Measurements from ENCODE around the gene ELP5.

DNA sequence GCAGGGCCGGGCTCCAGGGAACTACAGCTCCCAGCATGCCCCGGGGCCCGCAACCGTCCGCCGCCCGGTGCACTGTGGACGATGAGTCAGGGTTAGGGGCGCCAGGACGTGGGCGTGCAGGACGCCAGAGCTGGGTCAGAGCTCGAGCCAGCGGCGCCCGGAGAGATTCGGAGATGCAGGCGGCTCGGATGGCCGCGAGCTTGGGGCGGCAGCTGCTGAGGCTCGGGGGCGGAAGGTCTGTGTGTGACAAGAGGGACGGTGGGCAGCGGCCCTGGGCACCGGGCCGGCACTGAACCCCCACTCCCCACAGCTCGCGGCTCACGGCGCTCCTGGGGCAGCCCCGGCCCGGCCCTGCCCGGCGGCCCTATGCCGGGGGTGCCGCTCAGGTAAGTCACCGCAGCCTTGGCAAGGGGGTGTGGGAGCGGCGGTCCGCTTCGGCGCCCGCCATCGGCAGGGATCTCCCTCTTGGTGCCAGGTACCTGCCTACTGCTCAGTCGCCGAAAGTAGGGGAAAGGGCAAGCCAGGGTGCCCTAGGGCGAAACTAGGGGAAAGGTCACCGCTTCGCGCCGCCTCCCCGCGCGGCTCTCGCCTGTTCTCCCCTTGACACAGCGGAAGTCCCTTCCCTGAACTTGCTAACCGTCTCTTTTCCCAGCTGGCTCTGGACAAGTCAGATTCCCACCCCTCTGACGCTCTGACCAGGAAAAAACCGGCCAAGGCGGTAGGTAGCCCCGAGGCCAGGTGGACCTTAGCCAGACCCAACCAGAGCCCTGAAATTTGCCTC, 32.0 kb upstream of the ELP5 start, which contains the start of the genes ACADVL and DLG4:
- peak; percentile 57 to 75 for TF ChIP-seq POLR2A (IDR thresholded peaks at IDR 0.05)
- TF ChIP-seq, protein P1, sequence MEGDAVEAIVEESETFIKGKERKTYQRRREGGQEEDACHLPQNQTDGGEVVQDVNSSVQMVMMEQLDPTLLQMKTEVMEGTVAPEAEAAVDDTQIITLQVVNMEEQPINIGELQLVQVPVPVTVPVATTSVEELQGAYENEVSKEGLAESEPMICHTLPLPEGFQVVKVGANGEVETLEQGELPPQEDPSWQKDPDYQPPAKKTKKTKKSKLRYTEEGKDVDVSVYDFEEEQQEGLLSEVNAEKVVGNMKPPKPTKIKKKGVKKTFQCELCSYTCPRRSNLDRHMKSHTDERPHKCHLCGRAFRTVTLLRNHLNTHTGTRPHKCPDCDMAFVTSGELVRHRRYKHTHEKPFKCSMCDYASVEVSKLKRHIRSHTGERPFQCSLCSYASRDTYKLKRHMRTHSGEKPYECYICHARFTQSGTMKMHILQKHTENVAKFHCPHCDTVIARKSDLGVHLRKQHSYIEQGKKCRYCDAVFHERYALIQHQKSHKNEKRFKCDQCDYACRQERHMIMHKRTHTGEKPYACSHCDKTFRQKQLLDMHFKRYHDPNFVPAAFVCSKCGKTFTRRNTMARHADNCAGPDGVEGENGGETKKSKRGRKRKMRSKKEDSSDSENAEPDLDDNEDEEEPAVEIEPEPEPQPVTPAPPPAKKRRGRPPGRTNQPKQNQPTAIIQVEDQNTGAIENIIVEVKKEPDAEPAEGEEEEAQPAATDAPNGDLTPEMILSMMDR (IDR thresholded peaks at IDR 0.05): peak in 1 of 4 experiments; percentile 5

All from gastroesophageal sphincter (tissue), 3 donors.